Activated T-cell treated with anti-CD3 and anti-CD28 coated beads, Interleukin-2, amount 50 U/mL, for 4 hours (primary cell): ENCODE results near the gene FTO. TPM values are rescaled to one million over a fixed set of nuclear protein-coding genes. Genes with fewer than 3 reads are reported as not detected.

Source experiments
- ATAC-seq, 2 donors: fragments of 200-7000 bp; cut with Tn5 transposase; one replicate each; pipeline ENCODE4 v1.10.0; 2021
- DNase-seq: peaks from one replicate; pipeline ENCODE4 v3.0.0-alpha.2; 2020
- H3K27me3 Mint-ChIP-seq: one replicate; pipeline ENCODE4 v1.8.0; 2021; ENCODE audit warnings: low read depth, mixed read lengths
- H3K36me3 Mint-ChIP-seq: one replicate; pipeline ENCODE4 v1.8.0; 2022; ENCODE audit warnings: mixed read lengths; ENCODE audit not compliant: insufficient read depth
- H3K4me1 Mint-ChIP-seq: one replicate; pipeline ENCODE4 v1.8.0; 2021; ENCODE audit warnings: low read depth, mixed read lengths
- H3K4me3 Mint-ChIP-seq: one replicate; pipeline ENCODE4 v1.8.0; 2021; ENCODE audit warnings: mild to moderate bottlenecking, moderate library complexity, mixed read lengths
- H3K9me3 Mint-ChIP-seq: one replicate; pipeline ENCODE4 v1.8.0; 2021; ENCODE audit warnings: mixed read lengths
- total RNA-seq, 3 donors: library from RNA; stranded (reverse); gene quantifications; one replicate each; pipeline ENCODE4 v1.2.1, GENCODE V29; 2021

Gene FTO
- total RNA-seq, 3 donors from 2014 or later, result 41.3 to 47.8 (median 43.1) TPM

DNA sequence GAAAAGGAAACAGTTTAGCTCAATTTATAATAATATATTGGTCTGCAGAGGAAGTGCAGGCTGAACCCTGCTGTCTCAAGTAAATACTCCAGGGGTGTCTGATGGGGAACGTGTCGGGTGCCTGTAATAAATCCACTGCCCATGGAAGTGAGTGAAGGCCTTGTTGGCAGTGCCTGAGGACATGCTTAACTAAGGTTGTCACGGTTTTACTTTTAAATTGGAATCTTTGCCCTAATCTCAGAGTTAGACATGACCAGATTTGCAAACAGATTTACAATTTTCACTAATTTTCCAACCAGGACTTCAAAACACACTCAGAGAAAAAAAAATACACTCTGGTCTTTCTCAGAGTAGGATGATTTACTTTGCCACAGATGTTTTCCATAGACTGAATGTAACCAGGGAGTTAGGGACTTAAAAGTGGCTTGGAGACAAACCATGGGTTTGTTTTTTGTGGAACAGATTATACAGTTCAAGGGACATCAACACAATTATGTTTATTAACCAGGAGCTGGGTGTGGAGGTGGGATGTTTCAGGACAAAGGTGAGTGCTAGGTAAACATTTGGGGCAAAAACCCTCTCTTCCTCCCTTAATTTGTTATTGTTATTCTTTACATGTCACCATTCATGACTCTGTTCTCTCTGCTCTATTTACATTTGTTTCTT lies 144.5 kb downstream of the FTO start:
- Mint-ChIP-seq H3K27me3 (no peaks in the 10 kb centered on the region), H3K9me3 (no peaks in the 10 kb centered on the region), H3K4me3 (no peak overlapping the region), H3K36me3 (peaks cover 44% of the 10 kb centered on the region), H3K4me1 (peaks cover 8% of the 10 kb centered on the region)
- DNase-seq (no peak), ATAC-seq (no peak)

DNA sequence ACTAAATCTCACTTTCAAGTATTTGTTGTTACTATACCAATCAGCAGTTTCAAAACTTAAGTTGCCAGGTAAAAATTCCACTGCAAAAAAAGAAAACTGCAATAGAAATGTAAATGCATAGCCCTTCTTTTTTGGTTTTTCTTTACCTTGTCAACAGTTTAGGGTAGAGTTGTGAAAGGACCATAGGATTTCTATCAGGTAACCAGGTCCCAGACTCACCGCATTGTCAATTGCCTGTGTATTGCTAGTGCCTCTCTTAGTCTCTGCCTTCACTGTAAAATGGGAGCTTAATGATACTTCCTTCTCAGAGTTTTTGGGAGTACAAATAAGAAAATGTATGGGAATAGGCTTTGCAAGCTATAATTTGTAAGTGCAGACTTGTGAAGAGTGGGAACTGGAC lies 145.0 kb downstream of the FTO start:
- ATAC-seq (no peak), DNase-seq (no peak)
- Mint-ChIP-seq H3K27me3 (no peaks in the 10 kb centered on the region), H3K4me1 (peaks cover 8% of the 10 kb centered on the region), H3K4me3 (no peak overlapping the region), H3K9me3 (no peaks in the 10 kb centered on the region), H3K36me3 (peaks cover 48% of the 10 kb centered on the region)

DNA sequence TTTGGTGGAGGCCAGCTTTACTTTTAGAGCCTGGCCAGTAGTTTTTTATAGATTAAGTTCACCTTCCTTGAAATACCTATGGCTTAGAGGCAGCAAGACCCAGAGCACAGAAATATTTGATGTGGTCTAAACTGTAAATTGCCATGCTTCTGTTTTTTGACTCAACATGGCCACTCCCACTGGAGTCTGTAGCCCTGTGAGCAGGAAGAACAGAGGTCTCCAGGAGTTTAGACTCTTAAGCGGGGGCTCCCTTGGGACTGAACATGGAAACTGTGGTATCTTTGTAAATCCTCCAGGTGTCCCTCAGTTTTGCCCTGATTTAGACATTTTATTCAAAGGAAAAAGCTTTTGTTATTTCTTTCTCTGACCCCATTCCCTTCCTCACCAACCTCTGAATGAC lies 145.6 kb downstream of the FTO start:
- H3K4me1 Mint-ChIP-seq, result peaks cover 8% of the 10 kb centered on the region
- no peaks in the 10 kb centered on the region for H3K27me3 Mint-ChIP-seq
- ATAC-seq (no peak), DNase-seq (no peak)
- H3K4me3 Mint-ChIP-seq, result no peak overlapping the region
- no peaks in the 10 kb centered on the region for H3K9me3 Mint-ChIP-seq
- peaks cover 52% of the 10 kb centered on the region for H3K36me3 Mint-ChIP-seq

DNA sequence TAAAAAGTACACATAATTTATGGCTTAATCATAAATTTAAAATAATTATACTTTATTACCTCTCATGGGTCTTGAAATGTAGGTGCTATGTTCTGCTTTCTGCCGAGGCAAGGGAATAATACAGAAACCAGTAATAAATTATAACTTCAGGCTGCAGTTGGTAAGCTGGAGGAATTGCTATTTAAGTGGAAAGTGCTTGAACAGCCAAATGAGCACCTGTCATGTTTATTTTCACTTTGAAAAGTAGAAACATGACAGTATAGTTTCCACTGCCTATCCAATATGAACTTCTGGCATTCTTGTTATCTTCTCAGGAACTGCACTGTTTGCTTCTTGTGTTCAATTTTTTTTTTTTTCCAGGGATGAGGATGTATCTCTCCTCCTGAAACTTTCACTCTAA lies 146.0 kb downstream of the FTO start:
- no peak overlapping the region for H3K4me3 Mint-ChIP-seq
- H3K36me3 Mint-ChIP-seq, result peaks cover 51% of the 10 kb centered on the region
- H3K4me1 Mint-ChIP-seq, result peaks cover 8% of the 10 kb centered on the region
- DNase-seq (no peak), ATAC-seq (no peak)
- no peaks in the 10 kb centered on the region for H3K9me3 Mint-ChIP-seq
- H3K27me3 Mint-ChIP-seq, result no peaks in the 10 kb centered on the region

GRCh38 chr16:53852678-53853077 lies 148.7 kb downstream of the FTO start:
- H3K9me3 Mint-ChIP-seq, result no peaks in the 10 kb centered on the region
- DNase-seq (no peak), ATAC-seq (no peak)
- no peak overlapping the region for H3K4me3 Mint-ChIP-seq
- no peaks in the 10 kb centered on the region for H3K27me3 Mint-ChIP-seq
- H3K4me1 Mint-ChIP-seq, result peaks cover 8% of the 10 kb centered on the region
- H3K36me3 Mint-ChIP-seq, result peaks cover 45% of the 10 kb centered on the region

DNA sequence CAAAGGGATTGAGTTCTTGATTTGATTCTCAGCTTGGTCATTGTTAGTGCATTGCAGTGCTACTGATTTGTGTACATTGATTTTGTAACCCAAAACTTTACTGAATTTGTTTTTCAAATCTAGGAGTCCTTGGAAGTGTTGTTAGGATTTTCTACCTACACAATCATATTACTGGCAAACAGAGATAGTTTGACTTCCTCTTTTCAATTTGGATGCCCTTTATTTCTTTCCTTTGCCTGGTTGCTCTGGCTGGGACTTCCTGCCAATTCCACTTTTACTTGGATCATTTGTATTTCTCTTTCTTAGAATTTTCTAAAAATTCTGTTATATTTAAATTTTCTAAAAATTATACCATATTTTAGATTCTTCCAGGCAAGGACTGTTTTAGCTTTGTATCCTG lies 151.1 kb downstream of the FTO start:
- Mint-ChIP-seq H3K4me3 (no peak overlapping the region), H3K9me3 (no peaks in the 10 kb centered on the region), H3K36me3 (peaks cover 38% of the 10 kb centered on the region), H3K4me1 (no peaks in the 10 kb centered on the region), H3K27me3 (no peaks in the 10 kb centered on the region)
- DNase-seq (no peak), ATAC-seq (no peak)

DNA sequence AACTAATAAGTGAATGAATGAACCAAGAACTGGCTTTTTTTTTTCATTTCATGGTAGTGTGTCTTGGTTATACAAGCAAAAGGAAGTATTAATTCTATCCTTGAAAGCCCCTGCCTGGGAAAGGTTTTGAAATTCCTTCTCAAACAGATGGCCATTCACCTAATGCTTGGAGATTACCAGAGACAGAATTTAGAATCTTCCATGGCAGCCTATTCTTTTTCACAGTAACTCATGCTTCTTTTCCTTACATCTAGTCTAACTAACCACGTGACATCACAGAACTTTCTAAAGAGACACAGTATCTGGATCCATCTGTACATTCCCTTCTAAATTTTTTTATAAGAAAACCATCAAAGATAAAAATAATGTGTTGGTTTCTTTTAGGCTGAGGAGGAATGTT lies 151.6 kb downstream of the FTO start:
- H3K36me3 Mint-ChIP-seq, result peaks cover 39% of the 10 kb centered on the region
- H3K4me3 Mint-ChIP-seq, result no peak overlapping the region
- H3K4me1 Mint-ChIP-seq, result no peaks in the 10 kb centered on the region
- no peaks in the 10 kb centered on the region for H3K9me3 Mint-ChIP-seq
- no peak for DNase-seq
- H3K27me3 Mint-ChIP-seq, result no peaks in the 10 kb centered on the region
- no peak for ATAC-seq

DNA sequence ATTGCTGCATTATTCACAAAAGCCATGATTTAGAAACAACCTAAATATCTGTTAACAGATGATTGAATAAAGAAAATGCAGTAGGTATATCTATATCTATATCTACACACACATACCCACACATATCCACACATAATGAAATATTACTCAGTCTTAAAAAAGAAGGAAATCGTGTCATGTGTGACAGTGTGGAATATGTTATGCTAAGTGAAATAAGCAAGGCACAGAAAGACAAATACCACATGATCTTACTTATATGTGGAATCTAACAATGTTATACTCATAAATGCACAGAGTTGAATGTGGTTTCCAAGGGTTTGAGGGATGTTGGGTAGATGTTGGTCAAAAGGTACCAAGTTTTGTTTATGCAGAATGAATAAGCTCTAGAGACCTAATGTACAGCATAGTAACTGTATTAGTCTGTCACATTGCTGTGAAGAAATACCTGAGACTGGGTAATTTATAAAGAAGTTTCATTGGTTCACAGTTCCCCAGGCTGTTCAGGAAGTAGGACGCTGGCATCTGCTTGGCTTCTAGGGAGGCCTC lies 156.1 kb downstream of the FTO start:
- Mint-ChIP-seq H3K4me3 (no peak overlapping the region), H3K36me3 (peaks cover 32% of the 10 kb centered on the region), H3K9me3 (no peaks in the 10 kb centered on the region), H3K27me3 (no peaks in the 10 kb centered on the region), H3K4me1 (peaks cover 2% of the 10 kb centered on the region)
- no peak for DNase-seq
- peak; percentile 35 to 51 for ATAC-seq

DNA sequence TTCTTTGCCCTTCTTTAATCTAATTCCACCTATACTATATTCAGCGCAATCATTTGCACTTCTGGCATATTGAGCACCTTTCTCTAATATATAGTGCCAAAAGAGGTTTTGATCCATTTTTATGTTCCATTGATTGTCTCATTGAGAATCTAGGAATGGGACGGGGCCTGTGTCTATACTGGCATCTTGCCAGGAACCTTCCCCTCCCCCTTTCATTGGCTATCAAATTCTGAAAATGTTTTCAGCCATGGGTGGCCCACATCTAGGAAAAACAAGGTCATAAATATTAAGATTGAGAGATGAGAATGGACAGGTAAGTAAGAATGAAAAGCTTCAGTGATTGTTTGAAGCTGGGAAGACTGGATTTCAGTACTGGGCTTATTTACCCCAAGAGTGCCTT lies 159.9 kb downstream of the FTO start:
- H3K27me3 Mint-ChIP-seq, result no peaks in the 10 kb centered on the region
- no peak overlapping the region for H3K4me3 Mint-ChIP-seq
- H3K9me3 Mint-ChIP-seq, result peaks cover 10% of the 10 kb centered on the region
- DNase-seq (no peak), ATAC-seq (no peak)
- H3K4me1 Mint-ChIP-seq, result peaks cover 11% of the 10 kb centered on the region
- peaks cover 37% of the 10 kb centered on the region for H3K36me3 Mint-ChIP-seq

DNA sequence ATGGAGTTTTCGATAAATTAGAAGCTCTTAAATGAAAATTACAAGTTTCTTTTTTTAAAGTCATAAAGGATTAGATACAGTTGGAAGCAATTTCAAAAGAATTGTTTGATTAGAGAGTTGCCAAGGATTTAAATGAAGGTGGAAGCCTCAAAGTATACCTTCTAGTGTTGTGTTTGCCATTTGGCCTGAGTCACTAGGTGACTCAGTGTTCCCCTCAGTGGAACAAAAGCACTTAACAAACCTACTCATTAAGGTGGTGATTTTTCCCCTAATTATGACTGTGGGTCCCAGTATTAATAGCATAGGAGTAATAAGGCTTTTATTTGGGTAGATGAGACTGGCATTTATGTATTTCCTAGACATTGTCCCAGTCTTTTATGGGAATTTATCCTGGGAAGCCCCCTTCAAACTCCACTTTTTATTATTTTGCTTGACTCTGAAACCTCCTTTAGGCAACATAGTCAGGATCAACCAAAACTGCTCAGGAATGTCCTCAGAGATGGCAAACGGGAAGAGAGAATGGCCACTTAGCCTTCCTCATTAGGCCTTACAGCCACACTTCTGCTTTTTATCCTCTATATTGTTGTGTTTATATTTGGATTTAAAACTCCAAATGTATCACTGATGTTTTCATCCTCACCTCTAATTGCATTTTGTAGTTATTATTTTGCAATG lies 161.0 kb downstream of the FTO start:
- H3K27me3 Mint-ChIP-seq, result no peaks in the 10 kb centered on the region
- peak; percentile 69 to 77 for ATAC-seq

GRCh38 chr16:53865494-53865863 lies 161.5 kb downstream of the FTO start:
- Mint-ChIP-seq H3K9me3 (peaks cover 13% of the 10 kb centered on the region), H3K4me3 (no peak overlapping the region), H3K27me3 (no peaks in the 10 kb centered on the region), H3K4me1 (peaks cover 11% of the 10 kb centered on the region), H3K36me3 (peaks cover 41% of the 10 kb centered on the region)
- ATAC-seq (peak; percentile 53 to 56), DNase-seq (no peak)

More for the DNA sequence above, 161.0 kb downstream of the FTO start:
- no peak overlapping the region for H3K4me3 Mint-ChIP-seq
- peaks cover 42% of the 10 kb centered on the region for H3K36me3 Mint-ChIP-seq
- H3K9me3 Mint-ChIP-seq, result peaks cover 10% of the 10 kb centered on the region
- H3K4me1 Mint-ChIP-seq, result peaks cover 11% of the 10 kb centered on the region
- no peak for DNase-seq

- Mint-ChIP-seq H3K4me1 (peaks cover 11% of the 10 kb centered on the region), H3K4me3 (no peak overlapping the region), H3K36me3 (peaks cover 49% of the 10 kb centered on the region), H3K9me3 (peaks cover 22% of the 10 kb centered on the region), H3K27me3 (no peaks in the 10 kb centered on the region)
- no peak for ATAC-seq
- DNase-seq, result no peak
Observed at GRCh38 chr16:53866520-53866919, 162.6 kb downstream of the FTO start.

- H3K9me3 Mint-ChIP-seq, result peaks cover 22% of the 10 kb centered on the region
- peaks cover 55% of the 10 kb centered on the region for H3K36me3 Mint-ChIP-seq
- DNase-seq (no peak), ATAC-seq (no peak)
- H3K4me3 Mint-ChIP-seq, result no peak overlapping the region
- peaks cover 2% of the 10 kb centered on the region for H3K4me1 Mint-ChIP-seq
- H3K27me3 Mint-ChIP-seq, result no peaks in the 10 kb centered on the region
Observed at GRCh38 chr16:53870831-53871230, 166.9 kb downstream of the FTO start.

DNA sequence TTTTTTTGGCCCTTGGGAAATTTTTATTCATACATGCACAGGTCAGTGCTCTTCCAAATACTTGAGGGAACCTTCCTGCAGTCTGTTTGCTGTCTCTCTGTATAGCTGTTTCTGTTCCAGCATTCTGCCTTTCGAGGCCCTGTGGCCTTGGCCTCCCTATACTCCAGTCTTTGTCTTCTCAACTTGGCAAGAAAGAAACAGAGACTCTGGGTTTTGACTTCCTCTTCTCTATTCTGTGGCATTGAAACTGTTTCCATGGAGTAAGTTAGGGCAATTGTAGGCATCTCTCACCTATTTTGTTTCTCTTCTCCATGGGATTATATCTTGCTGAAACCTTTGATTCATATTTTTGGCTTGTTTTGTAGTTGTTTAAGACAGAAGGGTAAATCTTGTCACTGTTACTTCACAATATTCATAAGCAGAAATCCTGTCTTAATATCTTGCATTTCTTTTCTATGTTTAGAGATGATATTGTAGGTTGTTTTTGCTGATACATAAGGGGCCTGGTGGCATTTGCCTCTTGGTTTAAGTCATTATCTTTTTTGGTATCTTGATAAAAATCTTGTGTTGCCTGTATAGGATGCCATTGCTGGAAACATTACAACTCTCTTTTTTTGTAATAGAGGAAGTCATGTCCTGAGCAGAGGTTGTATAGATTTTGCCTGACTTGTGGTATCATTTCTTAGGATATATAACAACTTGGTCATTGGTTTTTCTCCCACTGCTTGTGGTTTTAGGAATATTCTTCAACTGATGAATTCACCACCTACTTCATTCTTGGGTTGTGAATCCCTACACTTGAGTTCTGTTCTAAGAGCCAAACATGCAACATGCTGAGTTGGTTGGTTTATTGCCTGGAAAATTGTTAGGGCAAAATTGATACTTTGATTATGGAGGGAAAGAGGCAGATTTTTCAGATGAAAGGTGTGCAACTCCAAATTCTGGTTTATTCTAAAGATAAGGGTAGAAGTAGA lies 168.6 kb downstream of the FTO start:
- Mint-ChIP-seq H3K27me3 (no peaks in the 10 kb centered on the region), H3K9me3 (peaks cover 21% of the 10 kb centered on the region), H3K36me3 (peaks cover 53% of the 10 kb centered on the region), H3K4me1 (no peaks in the 10 kb centered on the region), H3K4me3 (no peak overlapping the region)
- no peak for ATAC-seq
- no peak for DNase-seq
